ENCODE measurements around the gene COL6A1.

DNA sequence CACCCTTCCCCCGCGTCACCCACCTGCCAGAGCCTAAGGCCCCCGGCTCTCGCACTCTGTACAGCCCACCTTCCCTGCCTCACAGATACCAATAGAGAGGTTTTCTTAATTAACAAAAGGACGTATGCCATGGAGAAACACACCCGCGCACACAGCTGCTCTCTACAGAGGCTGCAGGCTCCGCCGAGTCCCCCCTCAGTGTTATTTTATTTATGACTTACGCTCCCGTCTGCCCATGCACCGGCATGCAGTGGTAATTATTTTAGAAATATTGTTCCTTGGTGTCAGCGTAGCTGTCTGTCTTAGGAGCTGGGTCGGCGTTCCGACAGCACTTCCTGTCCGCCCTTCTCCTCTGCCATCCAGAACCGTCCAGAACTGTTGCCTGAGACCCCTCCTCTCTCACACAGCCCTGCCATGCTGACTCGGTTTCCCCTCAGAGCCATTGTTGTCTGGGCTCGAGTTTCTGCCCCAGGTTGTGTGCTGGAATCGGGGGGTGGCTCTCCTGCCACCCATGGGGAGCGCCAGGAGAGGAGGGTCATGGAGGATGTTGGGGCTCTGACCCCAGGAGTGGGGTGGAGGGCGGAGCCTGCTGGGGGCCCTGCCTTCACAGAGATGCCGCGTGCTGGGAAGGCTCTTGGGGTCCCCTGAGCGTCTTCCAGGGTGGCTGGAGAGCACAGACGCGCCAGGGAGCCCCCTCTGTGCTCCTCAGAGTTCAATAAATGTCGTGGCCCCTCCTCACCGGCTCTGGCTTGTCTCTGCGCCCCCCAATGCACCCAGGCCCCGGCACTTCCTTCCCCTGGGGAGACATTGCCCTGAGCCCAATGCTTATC, 39.6 kb upstream of the COL6A1 start:
- TF ChIP-seq TAF1 (IDR thresholded peaks at IDR 0.05; ENCODE audit: borderline replicate concordance, low read depth, low read length) (no peak), POLR2AphosphoS5 (IDR thresholded peaks at IDR 0.05; ENCODE audit: low read depth, low read length) (no peak)
